Right cardiac atrium (tissue), 5 donors: ENCODE measurements around the gene POLR2L. TPM values are rescaled to one million over a fixed set of nuclear protein-coding genes. Genes with fewer than 3 reads are reported as not detected.
A peak's percentile ranks its signal among the peaks of the same experiment; 100 is the strongest.

Source experiments
- ATAC-seq, 2 donors: fragments of 200-7000 bp; cut with Tn5 transposase; one replicate each; pipeline versions ENCODE4 v1.8.0 to v1.9.1; 2020; ENCODE audit warnings: moderate library complexity in 2 of 2, mild to moderate bottlenecking in 1 of 2
- DNase-seq, 3 donors: peaks; one replicate each; pipeline ENCODE4 v3.0.0-alpha.2; 2020
- H3K27ac ChIP-seq: one replicate; pipeline ENCODE4 v1.5.1; 2013; ENCODE audit warnings: mild to moderate bottlenecking, low read length, control low read depth, moderate library complexity
- H3K27me3 ChIP-seq: one replicate; pipeline ENCODE4 v1.6.1; 2013; ENCODE audit not compliant: control insufficient read depth, insufficient read depth
- H3K4me1 ChIP-seq: one replicate; pipeline ENCODE4 v1.6.1; 2013; ENCODE audit warnings: low read length; ENCODE audit not compliant: control insufficient read depth, insufficient read depth
- H3K4me3 ChIP-seq: one replicate; pipeline ENCODE4 v1.5.1; 2013; ENCODE audit warnings: low read length, control low read depth
- H3K9me3 ChIP-seq: one replicate; pipeline ENCODE4 v1.6.1; 2013; ENCODE audit warnings: low read length; ENCODE audit not compliant: control insufficient read depth
- WGBS: extraction: QIAGEN DNeasy Blood & Tissue Kit; methylation state at CpG from one replicate; pipeline ENCODE4 v1.1.7; 2013; 5-methylcytosine and 5-hydroxymethylcytosine counted together
- intact Hi-C, 4 donors: fragments of 100-400 bp; cut with DNase I; formaldehyde crosslinking; loops; one replicate each; pipeline versions ENCODE4 v1.11.0 to v1.14.0; 2022 to 2023
- polyA plus RNA-seq: library from polyadenylated mRNA; stranded (reverse); fragments of 200-250 nt; gene quantifications from one replicate; pipeline ENCODE4 v1.2.3, GENCODE V29; 2013
- total RNA-seq, 4 donors: library from RNA; stranded (reverse); fragmentation: NEBNext Ultra II Directional; extraction: Animal tissue kit (Norgen Biotek cat#: 25700); gene quantifications; one replicate each; pipeline ENCODE4 v1.2.1, GENCODE V29; 2021
- donor health status: healthy with polysubstance abuse.
- donor health status: DM: no; HTN: yes; CAD: no.
- donor health status: DM: no; HTN: no; CAD: no.
- donor health status: DM: no; HTN: yes; CAD: no; lungs with severe emphysema.
- donor health status: DM: yes; HTN: yes; CAD: no.

The POLR2L gene
- total and polyA plus RNA-seq, 5 donors = 147 to 278 (median 220) TPM

DNA sequence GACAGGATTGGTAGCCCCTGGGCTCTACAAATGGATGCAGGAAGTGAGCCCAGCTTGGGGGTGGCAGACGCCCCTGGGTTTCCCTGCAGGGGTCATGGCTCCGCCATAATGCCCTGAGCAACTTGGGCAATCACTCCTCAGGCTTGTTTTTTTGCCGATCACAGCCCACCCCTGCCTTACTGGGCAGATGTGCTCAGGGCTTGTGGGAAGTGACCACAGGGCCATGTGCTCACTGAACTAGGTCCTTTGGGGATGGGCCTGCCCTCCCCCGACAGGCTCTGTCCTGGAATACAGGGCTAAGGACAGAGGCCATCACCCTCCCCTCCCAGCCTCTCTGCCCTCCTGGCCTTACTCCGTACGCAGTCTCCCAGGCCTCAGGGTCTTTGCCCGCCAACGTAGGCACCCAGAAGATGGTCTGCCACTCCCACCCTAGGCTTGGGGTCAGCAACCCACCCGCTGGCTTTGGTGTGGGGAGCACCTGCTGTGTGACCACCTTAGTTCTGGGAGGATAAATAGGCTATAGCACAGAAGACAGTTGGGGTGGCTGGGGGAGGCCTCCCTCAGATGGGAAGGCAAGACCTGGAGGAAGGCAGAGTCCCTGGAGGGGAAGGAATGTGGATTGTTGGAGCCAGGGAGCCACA, 28.8 kb downstream of the POLR2L start:
- Histone ChIP-seq H3K9me3 (no peaks in the 10 kb centered on the region), H3K27ac (no peak overlapping the region), H3K4me1 (no peaks in the 10 kb centered on the region), H3K27me3 (no peaks in the 10 kb centered on the region), H3K4me3 (no peak overlapping the region)
- 83% methylated on average over 9 of the region's 9 CpGs for WGBS
- DNase-seq (no peak), ATAC-seq (no peak)
- intact Hi-C loops = no loop called here

DNA sequence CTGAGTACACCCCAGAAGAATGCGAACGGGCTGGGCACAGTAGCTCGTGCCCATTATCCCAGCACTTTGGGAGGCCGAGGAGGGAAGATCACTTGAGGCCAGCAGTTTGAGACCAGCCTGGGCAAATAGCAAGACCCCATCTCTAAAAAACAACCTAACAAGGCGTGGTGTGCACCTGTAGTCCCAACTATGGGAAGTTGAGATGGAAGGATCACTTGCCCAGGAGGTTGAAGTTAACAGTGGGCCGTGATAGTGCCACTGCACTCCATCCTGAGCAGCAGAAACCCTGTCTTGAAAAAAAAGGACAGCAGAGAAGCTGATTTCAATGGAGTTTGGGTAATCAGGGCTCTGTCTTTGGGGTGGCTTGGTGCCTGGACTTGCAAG, 29.3 kb downstream of the POLR2L start:
- intact Hi-C loops = no loop called here
- H3K4me3 ChIP-seq = no peak overlapping the region
- no peak for DNase-seq
- H3K27me3 ChIP-seq = no peaks in the 10 kb centered on the region
- no peak for ATAC-seq
- H3K4me1 ChIP-seq = no peaks in the 10 kb centered on the region
- no peaks in the 10 kb centered on the region for H3K9me3 ChIP-seq
- WGBS = 85% methylated on average over 6 of the region's 6 CpGs
- no peak overlapping the region for H3K27ac ChIP-seq

GRCh38 chr11:812390-812789, 29.9 kb downstream of the POLR2L start:
- H3K4me3 ChIP-seq = no peak overlapping the region
- WGBS = 77% methylated on average over 3 of the region's 3 CpGs
- ATAC-seq = no peak

DNA sequence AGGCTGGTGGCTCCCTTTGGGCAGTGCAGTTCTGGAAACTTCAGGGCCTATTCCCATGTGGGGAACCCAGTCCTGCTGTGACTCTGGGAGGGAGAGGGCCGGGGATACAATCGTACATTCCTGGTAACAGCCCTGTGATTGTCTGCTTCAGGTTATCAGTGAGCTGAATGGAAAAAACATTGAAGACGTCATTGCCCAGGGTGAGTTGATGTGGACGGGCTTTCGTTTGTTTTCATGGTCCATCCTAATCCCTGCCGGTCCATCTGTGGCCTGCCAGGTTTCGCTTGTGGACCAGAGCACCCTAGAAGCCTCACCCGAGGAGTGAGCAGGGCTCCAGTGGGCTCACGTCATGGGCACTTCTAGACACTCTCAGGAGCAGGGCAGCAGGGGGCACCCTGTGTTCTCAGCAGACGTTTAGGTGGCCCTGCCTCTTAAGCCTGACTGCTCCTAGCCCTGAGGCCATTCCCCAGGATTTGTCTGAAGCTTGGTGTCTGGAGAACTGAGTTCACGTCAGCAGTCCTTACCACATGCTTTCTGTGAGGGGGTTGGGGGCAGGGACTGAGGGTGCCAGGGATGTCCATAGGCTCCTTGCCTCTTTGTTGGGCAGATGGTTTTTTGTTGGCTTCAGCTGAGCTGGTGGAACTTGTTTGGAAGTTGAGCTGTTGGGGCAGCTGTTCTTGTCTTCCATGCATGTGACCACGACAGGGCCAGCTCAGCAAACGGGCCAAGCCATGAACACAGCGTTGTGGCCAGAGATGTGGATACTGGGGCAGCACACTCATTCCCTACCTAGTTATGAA, 30.7 kb downstream of the POLR2L start:
- Histone ChIP-seq H3K4me3 (no peak overlapping the region), H3K27me3 (no peaks in the 10 kb centered on the region), H3K4me1 (no peaks in the 10 kb centered on the region), H3K9me3 (no peaks in the 10 kb centered on the region), H3K27ac (no peak overlapping the region)
- 68% methylated on average over 14 of the region's 14 CpGs for WGBS
- no peak for ATAC-seq
- intact Hi-C loops = no loop called here
- no peak for DNase-seq

More at GRCh38 chr11:812390-812789, 29.9 kb downstream of the POLR2L start:
- no peaks in the 10 kb centered on the region for H3K9me3 ChIP-seq
- no peaks in the 10 kb centered on the region for H3K27me3 ChIP-seq
- DNase-seq = no peak
- H3K4me1 ChIP-seq = no peaks in the 10 kb centered on the region
- H3K27ac ChIP-seq = no peak overlapping the region
- intact Hi-C loops = no loop called here

- intact Hi-C loops = no loop called here
- DNase-seq = peak in 1 of 3 donors; percentile 64
- Histone ChIP-seq H3K27me3 (no peaks in the 10 kb centered on the region), H3K27ac (peak overlapping the region; percentile 74), H3K4me1 (no peaks in the 10 kb centered on the region), H3K9me3 (no peaks in the 10 kb centered on the region), H3K4me3 (peak overlapping the region; percentile 90)
- WGBS = under 1% methylated on average over 55 of the region's 55 CpGs
- ATAC-seq = peak in 1 of 2 donors; percentile 1
Measured at GRCh38 chr11:810040-810567, 32.2 kb downstream of the POLR2L start.

DNA sequence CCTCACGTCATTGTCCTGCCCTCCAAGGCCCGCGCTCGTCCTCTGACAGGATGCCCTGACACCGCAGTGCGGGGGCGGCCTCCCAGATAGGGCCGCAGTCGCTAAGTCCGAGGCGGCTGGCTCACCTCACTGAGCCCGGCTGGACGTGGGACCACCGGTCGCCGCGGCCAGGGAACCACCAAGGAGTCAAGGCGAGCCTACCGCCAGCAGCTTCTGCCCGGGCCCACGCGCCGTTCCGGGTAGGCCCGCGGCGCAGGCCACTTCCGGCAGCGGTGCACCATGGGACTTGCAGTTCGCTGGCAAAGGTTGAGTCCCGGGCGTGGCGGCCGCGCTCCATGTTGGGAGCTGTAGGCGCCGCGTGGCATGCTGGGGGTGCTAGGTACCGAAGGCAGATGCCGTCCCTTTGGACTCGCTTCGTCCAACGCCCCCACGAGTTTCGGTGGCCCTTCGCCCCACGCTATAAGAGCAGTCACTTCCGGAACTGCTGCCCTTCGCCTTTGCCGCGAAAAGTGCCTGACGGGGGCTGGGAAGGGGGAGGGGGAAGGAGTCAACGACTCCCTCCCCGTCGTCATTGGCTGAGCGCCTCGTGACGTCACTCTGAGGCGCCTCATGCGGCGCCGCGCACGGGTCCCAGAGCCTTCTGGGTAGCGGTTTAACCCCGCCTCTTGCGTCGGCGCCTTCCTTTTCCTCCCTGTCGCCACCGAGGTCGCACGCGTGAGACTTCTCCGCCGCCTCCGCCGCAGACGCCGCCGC, 32.9 kb downstream of the POLR2L start, which contains the start of gene RPLP2:
Gene RPLP2 (plus strand): TSS at position 681 of the 753 bp plus-strand sequence. CDS start 268 bp downstream, outside the sequence.
- Histone ChIP-seq H3K4me1 (peaks cover 1% of the 10 kb centered on the region), H3K4me3 (peak within 1 kb of the TSS; percentile 90), H3K27me3 (no peaks in the 10 kb centered on the region), H3K9me3 (no peaks in the 10 kb centered on the region), H3K27ac (peak within 1 kb of the TSS; percentile 93)
- ATAC-seq (peak; percentile 91 to 94), DNase-seq (peak; percentile 98 to 100 (median 99))
- WGBS = under 1% methylated on average over 81 of the region's 81 CpGs
- intact Hi-C loops = no loop called here

- ATAC-seq (peak in 1 of 2 donors; percentile 78), DNase-seq (peak in 1 of 3 donors; percentile 90)
- H3K4me3 ChIP-seq = peak overlapping the region; percentile 90
- H3K4me1 ChIP-seq = peaks cover 3% of the 10 kb centered on the region
- H3K27ac ChIP-seq = peak overlapping the region; percentile 93
- H3K27me3 ChIP-seq = no peaks in the 10 kb centered on the region
- no peaks in the 10 kb centered on the region for H3K9me3 ChIP-seq
- WGBS = 30% methylated on average over 36 of the region's 36 CpGs
- intact Hi-C loops = no loop called here
Measured at GRCh38 chr11:808427-809286, 33.7 kb downstream of the POLR2L start.

DNA sequence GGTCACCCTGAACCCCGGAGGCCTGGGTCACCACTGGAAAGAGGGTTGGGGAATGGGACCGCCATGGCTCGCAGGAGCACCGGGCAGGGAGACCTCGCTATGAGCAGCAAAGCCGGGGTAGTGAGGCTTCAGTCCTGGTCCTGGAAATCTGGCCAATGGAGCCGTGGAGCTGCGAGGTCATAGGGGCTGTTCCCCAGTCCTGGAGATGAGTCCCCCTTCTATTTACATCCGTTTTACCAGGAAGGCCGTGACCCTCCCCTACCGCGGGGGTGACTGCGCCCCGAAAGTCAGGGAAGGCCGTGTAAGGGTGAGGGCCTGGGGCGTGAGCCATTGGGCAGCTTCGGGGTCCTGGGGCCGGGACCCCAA, 37.7 kb downstream of the POLR2L start:
- DNase-seq (no peak), ATAC-seq (no peak)
- H3K27me3 ChIP-seq = no peaks in the 10 kb centered on the region
- H3K4me3 ChIP-seq = peak overlapping the region; percentile 49
- intact Hi-C loops = no loop called here
- 7% methylated on average over 18 of the region's 18 CpGs for WGBS
- H3K9me3 ChIP-seq = no peaks in the 10 kb centered on the region
- peaks cover 3% of the 10 kb centered on the region for H3K4me1 ChIP-seq
- H3K27ac ChIP-seq = no peak overlapping the region

DNA sequence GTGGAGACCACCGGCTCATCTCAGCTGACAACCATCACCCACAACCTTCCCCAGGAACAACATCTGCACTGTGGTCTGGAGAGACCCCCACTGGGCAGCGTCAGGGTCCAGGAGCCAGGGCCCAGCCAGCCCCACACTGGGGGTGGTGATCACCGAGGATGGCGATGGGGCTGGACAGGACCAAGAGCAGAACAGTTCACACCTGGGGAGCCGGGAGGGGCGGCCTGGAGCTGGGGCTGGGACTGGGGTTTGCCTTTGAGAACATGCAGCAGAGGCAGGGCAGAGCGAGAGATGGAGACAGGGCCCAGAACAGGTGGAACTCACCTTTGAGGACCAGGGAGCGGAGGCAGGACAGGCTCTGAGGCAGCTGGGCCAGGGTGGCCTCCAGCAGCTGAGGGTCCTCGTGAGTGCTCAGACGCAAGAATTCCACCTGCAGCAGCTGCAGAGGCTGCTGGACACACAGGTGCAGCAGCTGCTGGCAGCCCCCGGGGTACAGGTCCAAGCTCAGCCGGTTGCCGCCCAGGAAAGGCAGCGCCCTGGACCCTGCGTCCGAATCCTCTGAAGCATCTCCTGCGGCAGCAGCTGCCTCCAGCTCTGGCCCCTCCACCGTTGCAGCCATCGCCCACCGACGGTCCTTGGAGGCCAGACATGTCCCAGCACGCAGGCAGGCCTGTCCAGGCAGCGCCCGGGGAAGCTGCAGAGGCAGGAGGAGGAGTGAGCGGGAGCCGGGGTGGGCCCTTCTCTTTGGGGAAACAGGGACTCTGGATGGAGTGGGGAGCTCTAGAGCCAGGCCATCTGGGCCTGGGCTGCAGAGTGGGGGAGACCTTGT, 38.3 kb downstream of the POLR2L start:
- 57% methylated on average over 26 of the region's 26 CpGs for whole genome bisulfite sequencing
- Histone ChIP-seq H3K4me1 (peaks cover 3% of the 10 kb centered on the region), H3K9me3 (no peaks in the 10 kb centered on the region), H3K4me3 (no peak overlapping the region), H3K27me3 (no peaks in the 10 kb centered on the region), H3K27ac (no peak overlapping the region)
- intact Hi-C loops = no loop called here
- ATAC-seq = no peak
- DNase-seq = peak in 1 of 3 donors; percentile 72

- ATAC-seq = no peak
- intact Hi-C loops = no loop called here
- H3K4me1 ChIP-seq = peaks cover 3% of the 10 kb centered on the region
- no peaks in the 10 kb centered on the region for H3K9me3 ChIP-seq
- no peak overlapping the region for H3K4me3 ChIP-seq
- WGBS = 84% methylated on average over 8 of the region's 8 CpGs
- no peak overlapping the region for H3K27ac ChIP-seq
- DNase-seq = no peak
- no peaks in the 10 kb centered on the region for H3K27me3 ChIP-seq
Measured at GRCh38 chr11:803467-803742, 38.9 kb downstream of the POLR2L start.
